AG04449 (cell line): ENCODE data around the gene SF3B6.
"Not testable (repeated sequence)": the region's sequence is repeated elsewhere in the genome, so short reads cannot be mapped to it uniquely, and the experiment has no call there.

ENCODE experiments used
- CTCF ChIA-PET: fragments of 350-600 bp; formaldehyde crosslinking; extraction: SDS; loops from one replicate; lab custom pipeline; 2021; ENCODE audit warnings: antibody characterized with exemption; lab: Yijun Ruan, JAX
- POLR2A ChIA-PET: fragments of 400-600, 350-600 bp; formaldehyde crosslinking; extraction: SDS; loops from one replicate; lab custom pipeline; 2020; ENCODE audit warnings: antibody characterized with exemption, inconsistent platforms; lab: Yijun Ruan, JAX
- DNase-seq: peaks from one replicate; pipeline ENCODE4 v3.0.0-alpha.2; 2010; ENCODE audit warnings: low read depth, low spot score
- H3K4me3 ChIP-seq: 2 replicates; pipeline ENCODE4 v1.5.1; 2011; ENCODE audit warnings: low read depth, mild to moderate bottlenecking, control low read depth, low read length
- TF ChIP-seq, protein P1 (sequence below): IDR thresholded peaks from one replicate; pipeline ENCODE4 v1.5.1; 2011; ENCODE audit warnings: mild to moderate bottlenecking, moderate library complexity, low read length, control low read depth, inconsistent platforms; ENCODE audit not compliant: insufficient read depth; ENCODE audit errors: missing control alignments

Gene SF3B6

GRCh38 chr2:24101992-24102391, 25.9 kb upstream of the SF3B6 start:
- ChIA-PET CTCF (no interaction called here), POLR2A (interaction anchor here (1.2 kb wide), 1 partner anchor 17 kb away, joined by 3 read pairs; the partner anchor contains the start of gene TP53I3)
- TF ChIP-seq, protein P1, sequence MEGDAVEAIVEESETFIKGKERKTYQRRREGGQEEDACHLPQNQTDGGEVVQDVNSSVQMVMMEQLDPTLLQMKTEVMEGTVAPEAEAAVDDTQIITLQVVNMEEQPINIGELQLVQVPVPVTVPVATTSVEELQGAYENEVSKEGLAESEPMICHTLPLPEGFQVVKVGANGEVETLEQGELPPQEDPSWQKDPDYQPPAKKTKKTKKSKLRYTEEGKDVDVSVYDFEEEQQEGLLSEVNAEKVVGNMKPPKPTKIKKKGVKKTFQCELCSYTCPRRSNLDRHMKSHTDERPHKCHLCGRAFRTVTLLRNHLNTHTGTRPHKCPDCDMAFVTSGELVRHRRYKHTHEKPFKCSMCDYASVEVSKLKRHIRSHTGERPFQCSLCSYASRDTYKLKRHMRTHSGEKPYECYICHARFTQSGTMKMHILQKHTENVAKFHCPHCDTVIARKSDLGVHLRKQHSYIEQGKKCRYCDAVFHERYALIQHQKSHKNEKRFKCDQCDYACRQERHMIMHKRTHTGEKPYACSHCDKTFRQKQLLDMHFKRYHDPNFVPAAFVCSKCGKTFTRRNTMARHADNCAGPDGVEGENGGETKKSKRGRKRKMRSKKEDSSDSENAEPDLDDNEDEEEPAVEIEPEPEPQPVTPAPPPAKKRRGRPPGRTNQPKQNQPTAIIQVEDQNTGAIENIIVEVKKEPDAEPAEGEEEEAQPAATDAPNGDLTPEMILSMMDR: no peak
- H3K4me3 ChIP-seq: no peak overlapping the region
- DNase-seq: no peak

GRCh38 chr2:24100732-24101131, 24.6 kb upstream of the SF3B6 start:
- H3K4me3 ChIP-seq, POLR2A ChIA-PET, CTCF ChIA-PET, DNase-seq: not testable (repeated sequence)

DNA sequence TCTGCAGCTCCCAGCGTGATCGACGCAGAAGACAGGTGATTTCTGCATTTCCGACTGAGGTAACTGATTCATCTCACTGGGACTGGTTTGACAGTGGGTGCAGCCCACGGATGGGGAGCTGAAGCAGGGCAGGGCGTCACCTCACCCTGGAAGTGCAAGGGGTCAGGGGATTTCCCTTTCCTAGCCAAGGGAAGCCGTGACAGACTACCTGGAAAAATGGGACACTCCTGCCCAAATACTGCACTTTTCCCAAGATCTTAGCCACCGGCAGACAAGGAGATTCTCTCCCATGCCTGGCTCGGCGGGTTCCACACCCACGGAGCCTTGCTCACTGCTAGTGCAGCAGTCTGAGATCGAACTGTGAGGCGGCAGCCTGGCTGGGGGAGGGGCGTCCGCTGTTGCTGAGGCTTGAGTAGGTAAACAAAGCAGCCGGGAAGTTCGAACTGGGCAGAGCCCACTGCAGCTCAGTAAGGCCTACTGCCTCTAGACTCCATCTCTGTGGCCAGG, 19.1 kb upstream of the SF3B6 start:
- DNase-seq, POLR2A ChIA-PET: not testable (repeated sequence)
- CTCF ChIA-PET: interaction anchor here (2.0 kb wide), 1 partner anchor 11 kb away, joined by 8 read pairs; the partner anchor contains the start of gene TP53I3

DNA sequence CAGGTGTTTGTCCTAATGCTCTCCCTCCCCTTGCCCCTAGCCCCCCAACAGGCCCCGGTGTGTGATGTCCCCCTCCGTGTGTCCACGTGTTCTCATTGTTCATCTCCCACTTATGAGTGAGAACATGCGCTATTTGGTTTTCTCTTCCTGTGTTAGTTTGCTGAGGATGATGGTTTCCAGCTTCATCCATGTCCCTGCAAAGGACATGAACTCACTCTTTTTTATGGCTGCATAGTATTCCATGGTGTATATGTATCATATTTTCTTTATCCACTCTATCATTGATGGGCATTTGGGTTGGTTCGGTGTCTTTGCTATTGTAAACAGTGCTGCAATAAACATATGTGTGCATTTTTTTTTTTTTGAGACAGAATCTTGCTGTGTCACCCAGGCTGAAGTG, 17.1 kb upstream of the SF3B6 start:
- CTCF ChIA-PET, DNase-seq, H3K4me3 ChIP-seq, POLR2A ChIA-PET: not testable (repeated sequence)

More for the DNA sequence above, 19.1 kb upstream of the SF3B6 start:
- not testable (repeated sequence) for H3K4me3 ChIP-seq

DNA sequence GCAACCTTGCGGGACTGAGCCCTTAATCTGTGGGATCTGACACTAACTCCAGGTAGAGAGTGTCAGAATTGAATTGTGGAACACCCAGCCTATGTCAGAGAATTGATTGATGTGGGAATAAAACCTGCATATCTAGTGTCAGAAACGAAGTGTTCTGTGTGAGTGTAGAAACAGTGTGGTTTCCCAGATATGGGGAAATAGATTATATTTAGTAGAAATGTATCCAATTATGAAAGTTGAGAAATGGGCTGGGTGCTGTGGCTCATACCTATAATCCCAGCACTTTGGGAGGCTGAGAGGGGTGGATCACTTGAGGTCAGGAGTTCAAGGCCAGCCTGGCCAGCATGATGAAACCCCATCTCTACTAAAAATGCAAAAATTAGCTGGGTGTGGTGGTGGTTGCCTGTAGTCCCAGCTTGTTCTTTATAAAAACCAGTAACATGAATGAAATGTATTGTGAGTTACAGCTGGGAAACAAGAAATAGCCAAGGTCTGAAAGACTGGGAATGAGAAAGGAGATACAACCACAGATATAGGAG, 12.8 kb upstream of the SF3B6 start:
- ChIA-PET CTCF (no interaction called here), POLR2A (no interaction called here)
- DNase-seq: no peak
- TF ChIP-seq, protein P1: no peak
- no peak overlapping the region for H3K4me3 ChIP-seq

DNA sequence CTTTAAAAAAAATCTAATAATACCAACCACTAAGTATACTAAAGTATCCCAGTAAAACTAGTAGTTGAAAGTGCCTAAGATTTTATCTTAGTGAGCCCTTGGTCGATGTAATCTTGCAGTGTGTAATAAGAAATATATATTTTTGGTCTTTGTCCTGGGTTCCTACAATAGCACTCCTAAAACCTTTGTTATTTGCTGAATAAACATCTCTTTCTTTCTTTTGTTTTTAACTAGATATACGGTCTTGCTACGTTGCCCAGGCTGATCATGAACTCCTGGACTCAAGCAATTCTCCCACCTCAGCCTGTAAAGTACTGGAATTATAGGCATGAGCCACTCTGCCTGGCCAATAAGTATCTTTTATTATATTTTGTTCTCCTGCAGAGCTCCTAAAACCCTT, 10.9 kb upstream of the SF3B6 start:
- ChIA-PET POLR2A (no interaction called here), CTCF (interaction anchor here (0.9 to 1.3 kb wide), 3 partner anchors 13 to 263 kb away, joined by 3 to 4 read pairs (median 3); no protein-coding TSS in a partner anchor)

GRCh38 chr2:24086241-24086640, 10.1 kb upstream of the SF3B6 start:
- no peak overlapping the region for H3K4me3 ChIP-seq
- POLR2A ChIA-PET: no interaction called here
- no peak for DNase-seq
- CTCF ChIA-PET: interaction anchor here (1.3 kb wide), 1 partner anchor 262 kb away, joined by 4 read pairs; no protein-coding TSS in a partner anchor
- TF ChIP-seq, protein P1: no peak

More for the DNA sequence above, 10.9 kb upstream of the SF3B6 start:
- DNase-seq: no peak
- TF ChIP-seq, protein P1: no peak
- H3K4me3 ChIP-seq: no peak overlapping the region

DNA sequence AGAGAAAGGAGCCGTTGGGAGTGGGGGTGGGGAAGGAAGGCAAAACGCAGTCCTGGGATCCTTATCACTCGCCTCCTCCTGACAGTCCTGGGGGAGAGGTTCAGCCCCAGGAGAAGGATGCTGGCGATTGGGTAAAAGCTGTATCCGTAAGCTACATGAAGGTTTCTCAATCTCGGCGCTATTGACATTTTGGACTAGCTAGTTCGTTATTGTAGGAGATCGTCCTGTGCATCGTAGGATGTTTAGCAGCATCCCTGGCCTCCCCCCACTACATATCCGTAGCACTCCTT, 9.0 kb upstream of the SF3B6 start:
- DNase-seq: no peak
- CTCF ChIA-PET: interaction anchor here (0.9 to 3.9 kb wide), 16 partner anchors 9 to 292 kb away, joined by 3 to 54 read pairs (median 8); partner anchors contain the start of genes ATAD2B, FAM228B, FKBP1B and SF3B6
- POLR2A ChIA-PET: interaction anchor here (0.6 to 2.3 kb wide), 8 partner anchors 9 to 159 kb away, joined by 3 to 26 read pairs (median 4); partner anchors contain the start of genes ATAD2B, FAM228B and SF3B6
- TF ChIP-seq, protein P1: no peak
- peak overlapping the region; percentile 82 for H3K4me3 ChIP-seq
